Middle frontal gyrus (tissue), 1 donor: Measurements from ENCODE around the gene SUZ12.
A peak's percentile ranks its signal among the peaks of the same experiment; 100 is the strongest.
"Not testable (repeated sequence)": the region's sequence is repeated elsewhere in the genome, so short reads cannot be mapped to it uniquely, and the experiment has no call there.

Experiments
- DNase-seq: peaks from one replicate; pipeline ENCODE4 v3.0.0-alpha.2; 2015; ENCODE audit warnings: low spot score; ENCODE audit errors: extremely low spot score

The SUZ12 gene

GRCh38 chr17:31936615-31937609 lies at the start of gene SUZ12:
TSS of gene SUZ12 (plus strand) at chr17:31937007. CDS start at chr17:31937247, 240 bp downstream.
- peak; percentile 66 for DNase-seq

DNA sequence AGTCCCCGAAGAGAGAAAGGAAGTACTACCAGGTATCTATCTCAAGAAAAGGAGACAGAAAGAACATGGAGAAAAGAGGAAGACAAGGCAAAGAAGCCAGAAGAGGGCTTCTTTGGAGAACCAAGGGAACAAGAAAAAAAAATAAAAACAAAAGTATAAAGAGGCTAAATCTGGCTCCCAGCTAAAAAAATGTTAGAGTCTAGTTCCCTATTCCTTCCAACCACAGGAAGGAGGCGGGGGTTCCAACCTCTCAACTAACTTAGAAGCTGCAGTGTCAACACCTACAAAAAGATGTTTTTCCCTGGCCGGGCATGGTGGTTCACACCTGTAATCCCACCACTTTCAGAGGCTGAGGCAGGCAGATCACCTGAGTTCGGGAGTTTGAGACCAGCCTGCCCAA lies 48.7 kb upstream of the SUZ12 start:
- DNase-seq = no peak

DNA sequence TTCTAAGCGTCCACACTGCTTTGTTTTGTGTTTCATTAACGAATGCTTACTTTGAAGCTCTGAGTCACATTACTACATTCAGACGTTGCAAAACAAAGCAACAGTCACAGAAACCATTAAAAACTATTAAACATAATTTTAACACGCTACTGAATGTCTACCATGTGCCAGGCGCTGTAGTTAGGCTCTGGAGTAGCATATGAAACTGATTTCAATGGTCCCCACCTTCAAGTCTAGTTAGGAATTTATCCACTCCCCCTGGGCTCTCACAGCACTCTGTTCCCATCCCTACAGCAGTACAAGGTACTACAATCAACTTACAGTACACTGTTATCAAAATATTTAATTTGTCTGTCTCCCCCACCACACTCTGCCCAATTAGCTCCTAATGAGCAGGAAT lies 35.9 kb upstream of the SUZ12 start:
- no peak for DNase-seq

- no peak for DNase-seq
Measured at GRCh38 chr17:31902693-31903092, 34.1 kb upstream of the SUZ12 start.

DNA sequence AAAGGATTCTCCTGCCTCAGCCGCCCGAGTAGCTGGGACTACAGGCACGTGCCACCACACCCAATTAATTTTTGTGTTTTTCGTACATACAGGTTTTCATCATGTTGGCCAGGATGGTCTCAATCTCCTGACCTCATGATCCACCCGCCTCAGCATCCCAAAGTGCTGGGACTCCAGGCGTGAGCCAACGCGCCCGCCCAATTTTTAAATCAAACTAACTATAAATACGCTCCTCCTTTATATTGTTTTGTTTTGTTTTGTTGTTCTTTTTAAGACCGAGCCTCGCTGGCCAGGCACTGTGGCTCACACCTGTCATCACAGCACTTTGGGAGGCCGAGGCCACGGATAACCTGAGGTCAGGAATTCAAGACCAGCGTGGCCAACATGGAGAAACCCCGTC lies 33.4 kb upstream of the SUZ12 start:
- no peak for DNase-seq

GRCh38 chr17:31907342-31907962 lies 29.4 kb upstream of the SUZ12 start:
- DNase-seq = no peak

DNA sequence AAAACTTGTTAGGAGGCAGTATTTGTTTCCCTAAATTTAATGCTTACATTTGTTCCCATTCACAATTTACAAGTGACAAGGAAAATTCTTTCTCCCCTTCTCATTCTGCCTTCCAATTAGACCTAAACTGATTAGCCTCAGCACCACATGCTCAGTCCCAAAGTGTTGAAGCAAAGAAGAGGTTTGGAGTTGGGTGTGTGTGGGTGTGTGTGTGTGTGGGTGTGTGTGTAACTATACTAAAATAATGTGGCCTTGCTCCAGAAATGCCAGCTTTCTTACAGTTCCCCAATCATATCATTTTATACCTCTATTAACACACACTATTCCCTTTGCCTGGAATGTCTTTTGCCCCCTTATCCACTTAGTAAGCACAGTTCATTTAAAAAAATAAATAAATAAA lies 28.4 kb upstream of the SUZ12 start:
- DNase-seq = no peak

GRCh38 chr17:31912705-31913104 lies 24.1 kb upstream of the SUZ12 start:
- DNase-seq = not testable (repeated sequence)

- DNase-seq = no peak
Measured at GRCh38 chr17:31915456-31916100, 21.2 kb upstream of the SUZ12 start.

GRCh38 chr17:31916491-31917064 lies 20.2 kb upstream of the SUZ12 start:
- DNase-seq = no peak

DNA sequence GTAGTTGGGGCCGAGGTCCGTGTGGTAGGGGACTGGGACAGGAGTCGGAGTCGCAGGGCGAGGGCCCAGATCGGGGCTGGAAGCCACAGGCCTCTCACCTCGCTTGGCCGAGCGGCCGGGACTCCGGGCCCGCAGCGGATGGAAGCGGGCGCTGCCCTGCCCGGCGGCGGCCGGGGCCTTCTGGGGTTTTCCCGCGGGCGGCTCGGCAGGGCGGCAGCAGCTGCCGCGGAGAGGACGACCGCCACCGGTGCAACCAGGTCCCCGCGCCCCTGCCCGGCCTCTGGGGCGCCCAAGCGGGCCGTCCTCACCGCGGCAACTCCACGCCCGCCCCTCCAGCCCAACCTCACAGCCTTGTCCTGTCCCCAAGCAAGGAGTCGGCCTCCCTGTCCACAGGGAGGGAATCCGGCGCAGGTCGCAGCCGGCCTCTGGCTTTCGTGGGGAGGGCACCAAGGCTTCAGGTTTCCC lies 19.7 kb upstream of the SUZ12 start:
- no peak for DNase-seq

DNA sequence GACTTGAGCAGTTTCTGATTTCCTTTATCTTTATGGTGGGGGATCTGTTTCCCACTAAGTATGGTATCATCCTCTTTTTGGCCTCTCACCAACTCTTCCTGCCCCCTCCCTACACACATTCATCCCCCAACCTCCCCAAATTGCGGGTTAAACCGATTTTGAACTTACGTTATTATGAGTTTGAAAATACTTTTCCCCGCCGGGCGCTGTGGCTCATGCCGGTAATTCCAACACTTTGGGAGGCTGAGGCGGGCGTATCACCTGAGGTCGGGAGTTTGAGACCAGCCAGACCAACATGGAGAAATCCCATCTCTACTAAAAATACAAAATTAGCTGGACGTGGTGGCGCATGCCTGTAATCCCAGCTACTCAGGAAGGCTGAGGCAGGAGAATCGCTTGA lies 19.1 kb upstream of the SUZ12 start:
- DNase-seq = not testable (repeated sequence)

GRCh38 chr17:31918701-31919128 lies 18.1 kb upstream of the SUZ12 start:
- DNase-seq = no peak

GRCh38 chr17:31919802-31920525 lies 16.8 kb upstream of the SUZ12 start:
- DNase-seq = no peak

DNA sequence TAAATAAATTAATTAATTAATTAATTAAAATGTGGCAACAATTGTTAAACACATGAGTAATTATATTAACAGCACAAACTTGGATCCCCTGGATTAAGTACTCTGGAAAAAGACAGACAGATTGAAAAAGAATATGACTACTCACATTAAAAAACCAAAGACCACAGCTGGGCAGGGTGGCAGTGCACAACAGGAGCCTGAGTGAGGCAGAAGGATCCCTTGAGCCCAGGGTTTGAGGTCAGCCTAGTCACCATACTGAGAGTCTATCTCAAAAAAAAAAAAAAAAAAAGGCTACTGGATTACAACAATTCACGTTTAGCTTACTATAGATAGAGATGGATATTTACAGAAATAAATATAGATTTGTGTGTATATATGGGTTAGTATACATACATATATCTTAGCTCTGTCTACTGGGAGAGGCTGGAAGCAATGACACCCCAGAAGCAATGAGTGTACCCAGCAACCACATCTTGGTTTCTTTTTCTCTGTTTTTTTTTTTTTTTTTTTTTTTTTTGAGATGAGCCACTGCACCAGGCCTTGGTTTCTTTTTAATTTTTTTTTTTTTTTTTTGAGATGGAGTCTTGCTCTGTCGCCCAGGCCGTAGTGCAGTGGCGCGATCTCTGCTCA lies 10.6 kb upstream of the SUZ12 start:
- no peak for DNase-seq

DNA sequence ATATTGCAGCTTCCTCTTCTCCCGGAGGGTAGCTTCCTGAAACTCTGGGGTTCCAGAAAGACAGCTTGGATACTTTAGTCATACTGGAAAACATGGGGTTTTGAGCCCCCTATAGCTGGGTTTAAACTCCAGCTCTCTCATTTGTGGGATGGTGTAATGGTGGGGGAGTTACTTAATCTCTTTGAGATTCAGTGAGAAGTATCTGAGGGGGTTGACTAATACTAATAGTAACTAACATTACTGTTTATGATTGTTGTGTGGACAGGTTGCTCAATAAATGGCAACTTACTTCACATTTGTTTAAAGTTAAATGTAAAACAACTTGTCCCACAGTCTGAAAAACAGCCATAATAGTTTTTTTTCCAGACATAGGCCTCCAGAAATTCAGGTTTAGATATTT lies 5.1 kb upstream of the SUZ12 start:
- no peak for DNase-seq

DNA sequence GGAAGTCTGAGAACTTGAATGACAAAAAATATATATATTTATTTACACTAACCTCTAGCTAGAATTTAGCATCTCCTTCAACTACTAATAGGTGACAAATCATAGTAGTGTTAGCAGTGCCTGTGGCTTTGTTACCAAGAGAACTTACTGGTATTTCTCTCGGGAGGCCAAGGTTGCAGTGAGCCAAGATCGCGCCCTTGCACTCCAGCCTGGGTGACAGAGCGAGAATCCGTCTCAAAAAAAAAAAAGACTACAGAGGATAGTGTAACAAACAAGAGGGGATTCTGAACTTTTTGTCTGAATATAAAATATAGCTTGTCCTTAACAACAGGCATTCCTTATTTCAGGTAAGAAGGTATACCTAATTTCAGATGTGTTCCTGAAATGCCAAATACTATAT lies 1.3 kb upstream of the SUZ12 start:
- no peak for DNase-seq

GRCh38 chr17:31937926-31938641 lies 1.3 kb downstream of the SUZ12 start:
- not testable (repeated sequence) for DNase-seq

DNA sequence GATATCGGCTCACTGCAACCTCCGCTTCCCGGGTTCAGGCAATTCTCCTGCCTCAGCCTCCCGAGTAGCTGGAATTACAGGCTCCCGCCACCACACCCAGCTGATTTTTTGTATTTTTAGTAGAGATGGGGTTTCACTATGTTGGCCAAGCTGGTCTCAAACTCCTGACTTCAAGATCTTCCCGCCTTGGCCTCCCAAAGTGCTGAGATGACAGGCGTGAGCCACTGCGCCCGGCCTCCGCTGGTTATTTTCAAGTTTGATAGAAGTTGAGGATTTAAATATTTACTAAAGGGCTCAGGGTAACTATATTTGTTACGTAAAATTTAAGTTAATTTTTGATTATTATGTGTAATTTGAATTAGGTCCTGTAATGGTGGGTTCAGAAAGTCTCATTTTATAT lies 5.1 kb downstream of the SUZ12 start:
- not testable (repeated sequence) for DNase-seq

DNA sequence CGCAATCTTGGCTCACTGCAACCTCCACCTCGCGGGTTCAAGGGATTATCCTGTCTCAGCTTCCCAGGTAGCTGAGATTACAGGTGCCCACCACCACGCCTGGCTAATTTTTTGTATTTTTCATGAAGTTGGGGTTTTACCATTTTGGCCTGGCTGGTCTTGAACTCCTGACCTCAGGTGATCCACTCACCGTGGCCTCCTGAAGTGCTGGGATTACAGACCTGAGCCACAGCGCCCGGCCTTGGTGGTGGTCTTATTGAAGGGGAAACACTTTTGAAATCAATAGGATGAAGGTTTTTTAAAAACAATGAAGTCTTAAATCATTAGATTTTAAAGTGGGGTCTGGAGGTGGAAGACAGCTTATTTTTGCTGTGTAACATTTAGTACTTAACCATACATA lies 5.6 kb downstream of the SUZ12 start:
- not testable (repeated sequence) for DNase-seq
